GM12865 (cell line): Measurements from ENCODE around the gene ARFGEF2.

Source experiments
- DNase-seq: peaks from one replicate; pipeline ENCODE4 v3.0.0; 2010; ENCODE audit warnings: low read depth
- H3K4me3 ChIP-seq: 2 replicates; pipeline ENCODE4 v1.5.1; 2011; ENCODE audit warnings: mild to moderate bottlenecking, low read depth, low read length, control low read depth
- TF ChIP-seq, protein P1 (sequence below): IDR thresholded peaks from 2 replicates; pipeline ENCODE4 v1.5.1; 2011; ENCODE audit warnings: low read length, control low read depth, low read depth, inconsistent platforms; ENCODE audit not compliant: insufficient read depth; ENCODE audit errors: missing control alignments

The ARFGEF2 gene

DNA sequence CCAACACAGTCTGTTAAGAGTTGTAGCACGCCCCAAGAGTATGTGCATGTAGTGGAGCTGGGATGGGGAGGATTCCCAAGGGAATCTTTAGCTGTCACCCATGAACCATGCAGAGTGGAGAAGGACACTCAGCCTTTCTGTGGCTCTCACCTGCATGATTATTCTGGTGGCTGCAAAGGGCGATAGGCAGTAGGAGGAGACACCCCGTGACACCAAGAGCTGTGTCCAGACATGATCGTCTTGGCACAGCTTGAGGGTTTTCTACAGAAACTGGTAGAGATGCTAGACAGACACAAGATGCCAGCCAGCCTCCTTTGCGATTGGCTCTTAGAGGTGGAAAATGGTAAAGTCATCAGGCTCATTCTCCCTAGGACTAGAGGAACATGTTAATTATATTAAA lies 121.5 kb downstream of the ARFGEF2 start:
- no peak overlapping the region for H3K4me3 ChIP-seq
- TF ChIP-seq, protein P1, sequence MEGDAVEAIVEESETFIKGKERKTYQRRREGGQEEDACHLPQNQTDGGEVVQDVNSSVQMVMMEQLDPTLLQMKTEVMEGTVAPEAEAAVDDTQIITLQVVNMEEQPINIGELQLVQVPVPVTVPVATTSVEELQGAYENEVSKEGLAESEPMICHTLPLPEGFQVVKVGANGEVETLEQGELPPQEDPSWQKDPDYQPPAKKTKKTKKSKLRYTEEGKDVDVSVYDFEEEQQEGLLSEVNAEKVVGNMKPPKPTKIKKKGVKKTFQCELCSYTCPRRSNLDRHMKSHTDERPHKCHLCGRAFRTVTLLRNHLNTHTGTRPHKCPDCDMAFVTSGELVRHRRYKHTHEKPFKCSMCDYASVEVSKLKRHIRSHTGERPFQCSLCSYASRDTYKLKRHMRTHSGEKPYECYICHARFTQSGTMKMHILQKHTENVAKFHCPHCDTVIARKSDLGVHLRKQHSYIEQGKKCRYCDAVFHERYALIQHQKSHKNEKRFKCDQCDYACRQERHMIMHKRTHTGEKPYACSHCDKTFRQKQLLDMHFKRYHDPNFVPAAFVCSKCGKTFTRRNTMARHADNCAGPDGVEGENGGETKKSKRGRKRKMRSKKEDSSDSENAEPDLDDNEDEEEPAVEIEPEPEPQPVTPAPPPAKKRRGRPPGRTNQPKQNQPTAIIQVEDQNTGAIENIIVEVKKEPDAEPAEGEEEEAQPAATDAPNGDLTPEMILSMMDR = no peak
- DNase-seq = no peak

DNA sequence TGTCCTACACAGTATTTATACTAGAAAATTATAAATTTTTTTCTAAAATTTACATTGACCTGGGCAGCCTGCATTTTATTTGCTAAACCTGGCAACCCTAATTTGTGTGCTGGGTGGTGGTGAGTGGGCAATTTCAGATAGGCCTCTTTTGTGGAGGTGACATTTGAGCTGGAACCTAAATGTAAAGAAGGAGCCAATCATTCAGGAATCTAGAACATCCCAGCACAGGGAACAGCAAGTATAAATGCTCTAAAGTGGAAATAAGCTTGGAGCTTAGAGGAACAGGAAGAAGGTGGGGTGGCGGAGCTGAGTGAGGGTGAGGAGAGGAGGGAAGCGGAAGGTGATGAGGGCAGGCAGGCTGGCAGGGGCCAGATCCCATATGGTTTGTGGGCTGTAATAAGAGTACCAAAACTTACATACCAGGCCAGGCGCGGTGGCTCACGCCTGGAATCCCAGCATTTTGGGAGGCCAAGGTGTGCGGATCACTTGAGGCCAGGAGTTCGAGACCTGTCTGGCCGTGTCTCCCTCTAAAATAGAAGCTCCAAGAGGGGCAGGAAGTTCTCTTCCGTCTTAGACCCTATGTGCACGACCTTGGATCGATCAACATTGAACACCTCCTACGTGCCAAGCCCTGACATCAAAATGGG lies 124.1 kb downstream of the ARFGEF2 start:
- peak; percentile 56 for DNase-seq
- H3K4me3 ChIP-seq = peak overlapping the region; percentile 75

DNA sequence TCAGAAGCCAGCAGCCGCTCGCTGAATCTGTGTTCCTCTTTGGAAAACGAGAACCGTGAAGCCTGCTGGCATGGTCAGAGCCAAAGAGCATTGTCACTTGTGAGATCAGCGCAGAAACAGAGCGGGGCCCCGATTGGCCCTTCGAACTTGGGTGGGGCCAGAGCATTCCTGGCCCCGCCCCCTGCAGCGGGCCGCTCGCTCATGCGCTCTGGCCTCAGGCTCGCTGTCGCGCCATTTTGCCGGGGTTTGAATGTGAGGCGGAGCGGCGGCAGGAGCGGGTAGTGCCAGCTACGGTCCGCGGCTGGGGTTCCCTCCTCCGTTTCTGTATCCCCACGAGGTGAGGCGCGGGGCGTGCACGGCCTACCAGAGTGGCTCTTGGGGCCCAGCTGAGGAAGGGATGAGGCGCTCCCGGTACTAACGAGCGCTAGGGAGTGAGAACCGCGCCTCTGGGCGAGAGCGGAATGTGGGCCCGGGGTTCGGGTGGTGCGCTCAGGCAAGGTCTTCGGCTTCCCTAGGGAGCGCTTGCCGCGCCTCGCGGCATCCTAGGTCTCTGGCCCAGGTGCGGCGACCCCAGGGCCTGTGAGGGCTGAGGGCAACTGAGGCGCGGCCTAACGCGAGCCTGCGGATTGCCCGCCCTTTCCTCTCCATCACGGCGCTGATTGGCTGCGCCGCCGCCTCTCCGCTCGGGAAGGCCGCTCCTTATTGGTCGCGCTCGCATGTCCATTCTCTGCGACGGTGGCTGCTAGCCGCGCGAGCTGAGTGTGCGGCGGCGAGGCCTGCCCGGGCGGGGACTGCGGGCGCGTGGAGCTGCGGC lies 124.8 kb downstream of the ARFGEF2 start, which contains the start of gene CSE1L:
CSE1L (plus strand) TSS at position 226 of the 814 bp plus-strand sequence. CDS start 12,152 bp downstream, outside the sequence.
- peak; percentile 97 for DNase-seq
- peak within 1 kb of the TSS; percentile 75 for H3K4me3 ChIP-seq
- TF ChIP-seq, protein P1 = no peak

More for the DNA sequence above, 124.1 kb downstream of the ARFGEF2 start:
- TF ChIP-seq, protein P1 = no peak

DNA sequence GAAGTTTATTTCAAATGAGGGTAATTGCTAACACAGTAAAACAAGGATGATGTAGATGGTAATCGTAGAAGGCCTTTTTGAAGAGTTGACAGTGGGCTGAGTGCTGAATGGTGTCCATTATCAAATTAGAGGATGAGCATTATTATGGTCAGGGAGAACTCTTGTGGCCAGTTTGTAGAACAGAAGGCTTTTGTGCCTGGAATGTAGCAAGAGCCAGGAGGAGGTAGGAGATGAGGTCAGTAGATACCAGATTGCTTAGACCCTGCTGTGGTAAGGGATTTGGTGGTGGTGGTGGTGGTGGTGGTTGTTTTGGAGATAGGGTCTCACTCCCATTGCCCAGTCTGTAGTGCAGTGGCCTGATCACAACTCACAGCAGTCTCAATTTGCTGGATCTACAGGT lies 130.8 kb downstream of the ARFGEF2 start:
- TF ChIP-seq, protein P1 = no peak
- DNase-seq = no peak
- no peak overlapping the region for H3K4me3 ChIP-seq

DNA sequence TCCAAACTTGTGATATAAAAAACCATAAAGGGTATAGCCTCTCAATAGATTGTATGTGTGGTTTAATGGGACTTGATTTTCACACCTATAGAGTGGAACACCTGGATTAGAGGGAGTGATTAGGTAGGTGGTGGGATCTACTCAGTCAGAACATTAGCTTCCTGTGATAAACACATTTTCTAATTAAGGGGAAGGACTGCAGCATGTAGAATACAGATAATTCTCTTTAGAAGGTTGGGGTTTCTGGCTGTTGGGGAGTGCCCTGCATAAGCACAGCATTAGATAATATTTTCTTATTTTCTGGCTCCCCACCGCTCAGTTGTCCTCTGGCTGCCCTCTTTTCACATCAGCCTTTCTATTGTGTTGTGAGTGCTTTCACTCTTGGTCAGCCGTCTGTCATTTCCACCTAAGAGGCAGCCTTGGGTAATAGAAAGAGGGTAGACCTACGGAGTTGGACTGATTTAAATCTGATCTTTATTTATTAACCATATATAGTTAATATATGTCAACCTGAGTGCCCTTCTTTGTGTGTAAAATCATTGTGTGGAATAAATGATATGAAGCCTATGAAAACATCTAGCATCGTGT lies 132.6 kb downstream of the ARFGEF2 start:
- peak; percentile 50 for DNase-seq

DNA sequence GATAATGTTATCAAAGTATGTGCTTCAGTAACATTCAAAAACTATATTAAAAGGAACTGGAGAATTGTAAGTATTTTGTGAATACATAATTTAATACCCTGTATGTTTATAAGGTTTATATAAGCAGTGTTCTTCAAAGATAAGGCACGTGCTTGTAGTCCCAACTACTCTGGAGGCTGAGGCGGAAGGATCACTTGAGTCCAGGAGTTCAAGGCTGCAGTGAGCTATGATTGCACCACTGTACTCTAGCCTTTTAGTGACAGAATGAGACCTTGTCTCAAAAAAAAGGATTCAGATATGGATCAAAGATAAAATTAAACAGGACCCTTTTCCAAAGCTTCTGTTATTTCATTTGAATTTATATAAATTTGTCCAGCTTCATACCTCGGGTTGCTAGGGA lies 141.8 kb downstream of the ARFGEF2 start:
- no peak for DNase-seq
- TF ChIP-seq, protein P1 = no peak
- H3K4me3 ChIP-seq = no peak overlapping the region

More for the DNA sequence above, 132.6 kb downstream of the ARFGEF2 start:
- peak overlapping the region; percentile 12 for H3K4me3 ChIP-seq
- TF ChIP-seq, protein P1 = no peak
